Stomach smooth muscle (tissue), 2 donors: ENCODE results near the gene CLPSL2.

Experiments
- H3K27ac ChIP-seq: one replicate; pipeline ENCODE4 v1.7.0; 2013; ENCODE audit warnings: mild to moderate bottlenecking, low read length, inconsistent platforms
- H3K27me3 ChIP-seq, 2 donors: one replicate each; pipeline ENCODE4 v1.7.0; 2013; ENCODE audit warnings: low read length in 2 of 2; ENCODE audit not compliant: insufficient read depth in 2 of 2, control insufficient read depth in 1 of 2
- H3K36me3 ChIP-seq, 2 donors: one replicate each; pipeline ENCODE4 v1.7.0; 2013; ENCODE audit warnings: low read length in 2 of 2; ENCODE audit not compliant: control insufficient read depth in 2 of 2, insufficient read depth in 2 of 2
- H3K4me1 ChIP-seq: one replicate; pipeline ENCODE4 v1.7.0; 2013; ENCODE audit warnings: low read length; ENCODE audit not compliant: control insufficient read depth, insufficient read depth
- H3K4me3 ChIP-seq, 2 donors: one replicate each; pipeline ENCODE4 v1.7.0; 2013; ENCODE audit warnings: low read length in 2 of 2
- H3K9ac ChIP-seq, 2 donors: one replicate each; pipeline ENCODE4 v1.7.0; 2013; ENCODE audit warnings: low read length in 2 of 2, mild to moderate bottlenecking in 1 of 2
- H3K9me3 ChIP-seq, 2 donors: one replicate each; pipeline ENCODE4 v1.7.0; 2013; ENCODE audit warnings: low read length in 2 of 2; ENCODE audit not compliant: control insufficient read depth in 2 of 2
- donor health status: healthy.
- donor health status: Pancreatic carcinoma.

CLPSL2 gene, protein sequence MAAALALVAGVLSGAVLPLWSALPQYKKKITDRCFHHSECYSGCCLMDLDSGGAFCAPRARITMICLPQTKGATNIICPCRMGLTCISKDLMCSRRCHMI

GRCh38 chr6:35776364-35777215 is at the start of gene CLPSL2:
CLPSL2 (plus strand) TSS chr6:35776598; CDS start chr6:35776619, 21 bp downstream.
- H3K27me3 ChIP-seq, result peaks cover 16 to 30% of the 10 kb centered on the region in 2 donors
- H3K4me3 ChIP-seq, result peak within 1 kb of the TSS in 1 of 2 donors; percentile 57
- no peak within 1 kb of the TSS for H3K27ac ChIP-seq

DNA sequence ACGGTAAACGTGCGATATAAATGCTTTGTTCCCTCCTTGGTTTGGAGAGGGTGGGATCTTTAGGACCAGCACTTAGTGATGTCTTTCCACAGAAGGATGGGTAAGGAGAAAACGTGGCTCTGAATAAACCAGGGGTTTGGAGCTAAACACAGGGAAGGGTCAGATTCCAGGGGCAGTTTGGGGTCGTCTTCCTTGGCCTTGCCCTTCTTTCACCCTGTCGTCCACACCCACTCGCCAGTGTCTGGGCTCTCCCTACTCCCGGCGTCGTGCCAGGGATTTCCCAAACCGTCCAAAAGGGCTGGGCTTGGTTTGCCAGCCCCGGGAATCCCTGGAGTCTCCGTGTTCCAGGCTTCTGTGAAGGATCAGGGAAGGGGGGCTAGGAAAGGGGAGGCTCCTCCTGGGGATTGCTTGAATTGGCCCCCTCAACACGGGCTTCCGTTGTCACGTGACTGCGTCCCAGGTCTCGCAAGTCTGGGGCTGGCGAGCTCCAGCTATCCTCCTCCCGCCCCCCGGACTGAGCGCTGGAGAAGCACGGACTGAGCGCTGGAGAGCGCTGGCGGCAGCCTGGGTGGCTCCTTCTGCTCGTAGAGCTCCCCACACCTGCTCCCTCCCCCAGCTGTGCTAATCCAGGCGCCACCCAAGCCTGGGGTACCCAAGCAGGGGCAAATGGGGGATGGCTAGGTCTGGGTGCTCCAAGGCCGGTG is 49.0 kb upstream of the CLPSL2 start:
- peak overlapping the region; percentile 100 for H3K27ac ChIP-seq
- peak overlapping the region; percentile 82 to 93 for H3K9ac ChIP-seq
- H3K27me3 ChIP-seq, result no peaks in the 10 kb centered on the region
- H3K4me3 ChIP-seq, result peak overlapping the region; percentile 44 to 75
- no peaks in the 10 kb centered on the region for H3K9me3 ChIP-seq
- H3K36me3 ChIP-seq, result no peaks in the 10 kb centered on the region
- peaks cover 82% of the 10 kb centered on the region for H3K4me1 ChIP-seq

More at GRCh38 chr6:35776364-35777215, at the start of gene CLPSL2:
- Histone ChIP-seq H3K4me1 (peaks cover 5% of the 10 kb centered on the region), H3K9me3 (no peaks in the 10 kb centered on the region), H3K9ac (no peak within 1 kb of the TSS), H3K36me3 (no peaks in the 10 kb centered on the region)

DNA sequence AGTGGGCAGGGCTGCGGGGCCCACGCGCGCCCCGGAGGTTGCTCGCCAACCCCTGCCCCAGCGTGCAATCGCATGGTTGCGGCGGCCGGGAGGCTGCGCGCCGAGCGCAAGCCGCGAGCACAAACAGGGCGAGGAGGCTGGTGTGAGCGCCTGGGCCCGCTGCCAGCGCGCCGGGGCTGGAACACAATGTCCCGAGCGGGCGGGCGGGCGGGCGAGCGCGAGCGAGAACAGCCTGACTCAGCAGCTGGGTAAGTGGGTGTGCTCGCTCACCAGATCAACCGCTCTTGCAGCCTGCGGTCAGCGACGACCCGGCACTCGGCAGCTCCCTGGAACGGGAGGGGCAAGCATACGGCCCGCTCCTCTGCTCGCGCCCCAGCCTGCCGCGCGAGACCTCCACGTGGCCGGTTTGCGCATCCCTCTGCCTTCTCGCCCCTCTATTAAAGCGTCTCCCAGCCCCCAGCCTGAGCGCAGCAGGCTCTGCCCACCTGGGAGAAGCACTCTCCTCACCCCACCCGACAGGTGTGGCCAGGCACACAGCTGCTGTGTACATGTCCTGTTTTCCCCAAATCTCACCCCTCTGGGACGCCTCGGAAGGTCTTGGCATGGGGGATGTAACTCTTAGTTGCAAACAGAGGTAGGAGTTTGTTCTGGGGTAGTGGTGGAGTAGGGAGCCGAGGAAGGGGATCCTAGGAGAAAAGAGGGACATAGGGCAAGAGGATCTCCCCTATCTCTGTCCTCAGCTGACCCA is 48.3 kb upstream of the CLPSL2 start:
- Histone ChIP-seq H3K27ac (peak overlapping the region; percentile 100), H3K4me3 (peak overlapping the region; percentile 65 to 75), H3K27me3 (no peaks in the 10 kb centered on the region), H3K9ac (peak overlapping the region; percentile 94 to 98), H3K9me3 (no peaks in the 10 kb centered on the region), H3K36me3 (no peaks in the 10 kb centered on the region), H3K4me1 (peaks cover 85% of the 10 kb centered on the region)

GRCh38 chr6:35728683-35729678 is 47.4 kb upstream of the CLPSL2 start:
- Histone ChIP-seq H3K9ac (peak overlapping the region; percentile 94 to 98), H3K36me3 (no peaks in the 10 kb centered on the region), H3K4me1 (peaks cover 84% of the 10 kb centered on the region), H3K27ac (peak overlapping the region; percentile 100), H3K9me3 (no peaks in the 10 kb centered on the region), H3K4me3 (peak overlapping the region; percentile 65 to 71), H3K27me3 (no peaks in the 10 kb centered on the region)

DNA sequence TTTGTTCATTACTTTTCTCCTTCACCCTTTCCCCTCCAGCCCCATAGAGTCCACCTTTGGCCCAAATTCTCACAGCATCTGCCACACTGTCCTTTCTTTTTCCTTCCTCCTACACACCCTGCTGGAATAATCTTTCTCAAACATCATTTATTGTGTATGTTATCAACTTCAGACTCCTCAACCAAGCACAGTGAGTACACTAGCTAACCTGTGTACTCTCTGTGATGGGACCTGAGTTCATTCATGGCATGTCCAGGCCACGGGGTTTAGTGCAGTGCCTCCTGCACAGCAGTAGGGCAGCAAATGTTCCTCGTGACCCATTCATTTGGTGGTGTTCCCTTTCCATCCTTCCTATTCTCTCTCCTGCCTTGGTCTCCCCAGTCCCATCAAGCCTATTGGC is 46.7 kb upstream of the CLPSL2 start:
- H3K9ac ChIP-seq, result peak overlapping the region; percentile 94 to 98
- H3K4me1 ChIP-seq, result peaks cover 76% of the 10 kb centered on the region
- H3K4me3 ChIP-seq, result no peak overlapping the region
- H3K36me3 ChIP-seq, result no peaks in the 10 kb centered on the region
- no peaks in the 10 kb centered on the region for H3K27me3 ChIP-seq
- H3K9me3 ChIP-seq, result no peaks in the 10 kb centered on the region
- H3K27ac ChIP-seq, result peak overlapping the region; percentile 100

GRCh38 chr6:35730745-35731413 is 45.5 kb upstream of the CLPSL2 start:
- peak overlapping the region; percentile 64 to 89 for H3K9ac ChIP-seq
- no peaks in the 10 kb centered on the region for H3K27me3 ChIP-seq
- no peaks in the 10 kb centered on the region for H3K36me3 ChIP-seq
- H3K9me3 ChIP-seq, result no peaks in the 10 kb centered on the region
- H3K4me1 ChIP-seq, result peaks cover 66% of the 10 kb centered on the region
- peak overlapping the region; percentile 51 to 79 for H3K4me3 ChIP-seq
- H3K27ac ChIP-seq, result peak overlapping the region; percentile 100

DNA sequence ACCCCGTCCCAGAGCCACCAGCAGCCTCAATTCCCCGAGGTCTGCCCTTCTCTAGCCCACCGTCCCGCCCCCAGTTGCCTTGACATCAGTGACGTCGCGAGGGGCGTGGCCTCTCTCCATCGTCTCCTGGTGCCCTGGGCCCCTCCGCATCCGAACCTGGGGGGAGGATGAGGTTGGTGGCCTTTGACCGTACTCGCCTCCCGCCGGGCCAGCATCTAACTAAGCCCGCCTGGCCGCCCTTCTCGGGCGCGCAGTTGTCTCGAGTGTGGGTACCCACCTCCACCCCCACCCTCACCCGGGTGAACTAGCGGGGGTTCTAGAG is 45.0 kb upstream of the CLPSL2 start:
- Histone ChIP-seq H3K4me1 (peaks cover 66% of the 10 kb centered on the region), H3K4me3 (peak overlapping the region; percentile 60 to 79), H3K36me3 (no peaks in the 10 kb centered on the region), H3K9ac (peak overlapping the region; percentile 95 to 96), H3K27ac (peak overlapping the region; percentile 100), H3K27me3 (no peaks in the 10 kb centered on the region), H3K9me3 (no peaks in the 10 kb centered on the region)

DNA sequence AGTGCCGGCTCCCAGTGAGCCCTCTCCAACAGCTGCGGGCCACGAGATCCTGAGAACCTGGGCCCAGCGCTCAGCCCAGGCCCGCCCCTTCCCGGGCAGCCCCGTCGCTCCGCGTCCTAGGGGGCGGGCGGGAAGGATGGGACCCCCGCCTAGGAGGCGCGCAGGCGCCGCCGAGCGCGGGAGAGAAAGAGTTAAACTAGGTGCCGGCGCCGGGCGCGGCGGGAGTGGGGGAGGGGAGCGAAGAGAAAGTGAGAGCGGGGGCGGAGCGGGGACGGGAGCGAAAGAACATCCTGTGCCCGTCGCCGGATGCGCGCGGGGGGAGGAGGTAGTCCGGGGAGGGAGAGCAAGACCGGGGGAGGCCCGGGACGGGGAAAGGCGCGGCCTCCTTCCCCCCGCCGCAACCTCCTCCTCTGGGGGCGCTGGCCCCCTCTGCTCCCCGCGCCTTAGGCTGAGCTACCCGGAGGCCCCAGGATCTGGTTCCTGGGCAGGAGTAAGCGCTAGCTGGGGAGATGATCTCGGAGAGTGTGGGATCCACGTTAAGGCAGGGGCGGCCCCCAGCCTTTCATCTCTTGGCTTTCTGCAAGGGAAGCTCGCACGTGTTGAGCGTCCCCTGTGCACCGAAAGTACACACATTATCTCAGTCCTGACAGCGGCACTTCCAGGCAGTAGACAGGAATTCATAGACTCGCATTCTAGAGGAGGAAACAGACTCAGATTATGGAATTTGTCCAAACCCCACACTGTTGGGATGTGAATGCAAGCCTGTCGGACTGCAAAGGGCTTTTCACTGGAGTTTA is 44.5 kb upstream of the CLPSL2 start:
- peak overlapping the region; percentile 63 to 79 for H3K4me3 ChIP-seq
- H3K9ac ChIP-seq, result peak overlapping the region; percentile 95 to 96
- no peaks in the 10 kb centered on the region for H3K27me3 ChIP-seq
- peaks cover 61% of the 10 kb centered on the region for H3K4me1 ChIP-seq
- H3K36me3 ChIP-seq, result no peaks in the 10 kb centered on the region
- H3K9me3 ChIP-seq, result no peaks in the 10 kb centered on the region
- peak overlapping the region; percentile 100 for H3K27ac ChIP-seq

- peaks cover 56% of the 10 kb centered on the region for H3K4me1 ChIP-seq
- H3K27me3 ChIP-seq, result no peaks in the 10 kb centered on the region
- no peak overlapping the region for H3K4me3 ChIP-seq
- peak overlapping the region; percentile 100 for H3K27ac ChIP-seq
- H3K9me3 ChIP-seq, result no peaks in the 10 kb centered on the region
- no peaks in the 10 kb centered on the region for H3K36me3 ChIP-seq
- H3K9ac ChIP-seq, result peak overlapping the region in 1 of 2 donors; percentile 21
Measured at GRCh38 chr6:35733633-35734032, 42.8 kb upstream of the CLPSL2 start.
